HG03139 (cell line): ENCODE results near the gene ALDH7A1.

Experiments used
- ATAC-seq: cut with Tn5 transposase; IDR thresholded peaks from one replicate; pipeline ENCODE4 v1.9.1; 2021; ENCODE audit not compliant: unreplicated experiment

Gene ALDH7A1

DNA sequence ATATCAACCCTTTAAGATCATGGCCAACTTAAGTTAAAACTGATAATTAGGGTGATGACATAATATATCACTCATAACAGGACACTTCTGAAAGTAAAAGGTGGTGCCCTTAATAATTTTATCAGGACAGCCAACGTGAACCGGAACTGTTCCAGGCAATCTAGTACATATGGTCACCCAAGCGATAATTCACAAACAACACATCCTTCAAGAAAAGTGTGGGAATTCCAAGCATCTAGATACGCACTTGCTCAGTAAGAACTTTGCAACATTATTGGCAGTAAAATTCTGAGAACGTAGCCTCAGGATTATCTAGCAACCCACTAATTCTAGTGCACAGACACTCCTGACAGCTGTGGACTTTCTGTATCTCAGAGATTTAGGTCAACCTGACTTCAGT, 85.7 kb downstream of the ALDH7A1 start:
- no peak for ATAC-seq

DNA sequence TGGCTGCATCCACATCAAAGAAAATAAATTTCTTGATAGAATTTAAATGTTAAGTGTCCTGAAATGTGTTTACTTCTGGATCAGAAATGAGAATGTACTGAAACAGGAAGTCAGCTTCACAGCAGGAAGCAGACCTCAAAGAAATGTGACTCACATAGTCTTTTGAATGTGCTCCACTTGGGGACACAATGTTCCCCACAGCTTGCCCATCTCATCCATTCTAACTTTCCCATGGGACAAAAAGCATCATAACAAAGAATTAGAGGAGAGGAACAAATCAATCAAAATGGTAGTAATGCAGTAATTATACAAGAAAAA, 86.1 kb downstream of the ALDH7A1 start:
- ATAC-seq = no peak

DNA sequence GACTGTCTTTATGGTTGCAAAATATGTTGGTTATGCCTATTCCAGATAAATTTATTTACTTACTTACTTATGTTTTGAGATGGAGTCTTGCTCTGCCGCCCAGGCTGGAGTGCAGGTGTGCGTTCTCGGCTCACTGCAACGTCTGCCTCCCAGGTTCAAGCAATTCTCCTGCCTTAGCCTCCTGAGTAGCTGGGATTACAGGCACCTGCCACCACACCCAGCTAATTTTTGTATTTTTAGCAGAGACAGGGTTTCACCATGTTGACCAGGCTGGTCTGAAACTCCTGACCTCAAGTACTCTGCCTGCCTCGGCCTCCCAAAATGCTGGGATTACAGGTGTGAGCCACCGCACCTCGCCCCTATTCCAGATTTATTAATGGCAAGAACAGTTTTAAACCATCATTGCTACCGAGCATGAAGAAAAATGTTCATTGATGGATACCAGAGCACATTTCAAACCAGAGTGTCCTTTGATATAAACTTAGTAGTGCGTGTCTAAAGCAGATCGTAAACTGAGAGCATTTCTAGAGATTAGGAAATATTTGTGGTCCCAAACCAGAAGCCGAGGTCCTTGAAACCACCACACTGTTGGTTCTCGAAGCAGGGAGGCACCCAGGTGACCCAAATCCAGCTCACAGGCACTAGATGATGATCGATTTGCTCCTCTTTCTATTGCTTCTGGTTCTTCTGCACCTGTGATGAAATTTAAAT, 86.6 kb downstream of the ALDH7A1 start:
- no peak for ATAC-seq

DNA sequence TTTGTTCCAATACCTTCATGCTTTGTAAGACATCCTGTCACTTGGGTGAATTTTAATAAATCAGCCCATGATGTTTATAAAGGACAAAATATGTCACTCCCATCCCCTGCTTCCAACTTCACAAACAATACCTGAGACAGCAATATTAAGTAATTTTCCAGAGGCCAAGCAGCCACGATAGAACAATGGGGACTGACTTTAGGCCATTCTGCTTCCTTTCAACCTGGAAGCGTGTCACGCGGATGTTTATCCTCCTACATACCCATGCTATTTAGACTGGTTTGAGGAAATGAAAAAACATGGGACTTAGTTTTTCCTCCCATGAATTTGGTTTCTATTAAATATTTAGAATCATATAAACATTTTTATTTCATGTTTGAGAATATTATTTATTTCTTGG, 88.9 kb downstream of the ALDH7A1 start:
- no peak for ATAC-seq

DNA sequence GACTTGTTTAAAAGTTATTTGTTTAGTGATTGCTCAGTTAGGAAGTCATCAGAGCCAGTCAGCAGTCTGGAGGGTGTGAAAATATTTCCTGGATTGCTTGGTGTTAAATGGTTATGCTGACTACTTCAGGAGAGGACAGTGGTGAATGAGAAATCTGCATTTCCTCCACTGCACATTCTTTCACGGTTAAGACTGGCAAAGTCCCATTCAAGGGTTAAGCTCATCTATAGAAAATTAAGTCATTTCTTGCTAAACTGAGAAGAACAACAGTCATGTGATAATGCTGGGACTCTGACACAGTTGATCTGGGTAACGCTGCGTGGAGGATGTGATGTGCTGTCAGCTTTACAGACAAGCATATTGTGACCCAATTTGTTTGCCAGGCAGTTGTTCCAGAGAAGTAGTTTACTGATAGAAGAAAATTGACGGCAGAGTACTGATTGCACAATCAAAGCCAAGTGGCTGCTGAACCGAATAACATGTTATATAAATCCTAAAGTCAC, 91.4 kb downstream of the ALDH7A1 start:
- no peak for ATAC-seq

DNA sequence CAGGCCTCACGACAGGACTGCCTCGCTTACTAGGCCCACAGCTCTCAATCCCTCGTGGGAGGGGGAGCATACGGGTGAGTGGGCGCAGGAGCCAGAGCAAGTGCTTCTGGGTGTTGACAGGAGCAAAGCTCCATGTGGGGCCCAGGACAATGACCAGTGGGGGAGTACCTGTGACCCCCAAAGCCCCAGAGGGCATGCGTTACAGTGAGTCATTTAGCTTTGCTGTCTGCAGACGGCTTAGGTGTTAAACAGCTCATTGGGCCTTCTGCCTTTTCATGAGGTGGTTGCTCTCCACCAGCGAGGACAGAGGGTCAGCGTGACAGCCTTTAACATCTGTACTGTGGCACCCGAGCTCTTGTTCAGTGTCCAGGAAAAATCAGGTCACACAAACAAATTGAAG, 93.6 kb downstream of the ALDH7A1 start:
- no peak for ATAC-seq

DNA sequence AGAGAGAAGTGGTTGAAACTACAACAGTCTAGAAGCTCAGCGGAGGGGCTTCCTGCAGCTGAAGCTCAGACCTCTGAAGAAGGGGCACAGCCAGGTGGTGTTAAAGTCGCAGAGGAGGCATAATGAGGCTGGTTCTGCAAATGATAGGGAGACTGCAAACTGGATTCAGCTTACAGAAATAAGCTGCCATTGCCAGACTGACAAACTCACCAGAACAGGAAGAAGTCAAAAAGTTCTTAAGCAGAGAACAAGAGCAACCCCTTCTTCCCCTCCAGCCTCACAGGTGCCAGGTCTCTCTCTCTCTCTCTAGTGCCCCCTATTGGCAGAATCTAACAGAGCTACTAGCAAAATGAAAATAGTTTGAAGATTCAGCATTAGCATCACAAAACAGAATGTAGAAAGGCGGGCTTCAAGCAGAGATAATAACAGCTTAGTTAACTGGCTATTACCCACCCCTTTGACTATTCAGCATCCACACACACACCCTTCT, 95.1 kb downstream of the ALDH7A1 start:
- ATAC-seq = no peak

DNA sequence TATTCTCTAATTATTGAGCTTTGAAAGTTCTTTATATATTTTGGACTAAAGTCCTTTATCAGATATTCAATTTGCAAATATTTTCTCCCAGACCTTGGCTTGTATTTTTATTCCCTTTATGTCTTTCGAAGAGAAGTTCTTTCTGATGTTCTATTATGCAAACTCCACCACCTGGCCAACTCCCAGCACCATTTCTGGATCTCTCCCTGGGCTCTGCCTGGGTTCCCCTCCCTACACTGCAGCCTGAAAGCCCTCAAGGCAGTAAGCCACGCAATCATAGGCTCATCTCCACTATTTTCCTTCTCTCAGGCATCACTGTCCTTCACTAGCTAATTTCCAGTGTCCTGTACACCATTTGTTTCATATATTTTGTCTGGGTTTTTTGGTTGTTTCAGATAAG, 95.7 kb downstream of the ALDH7A1 start:
- ATAC-seq = no peak

DNA sequence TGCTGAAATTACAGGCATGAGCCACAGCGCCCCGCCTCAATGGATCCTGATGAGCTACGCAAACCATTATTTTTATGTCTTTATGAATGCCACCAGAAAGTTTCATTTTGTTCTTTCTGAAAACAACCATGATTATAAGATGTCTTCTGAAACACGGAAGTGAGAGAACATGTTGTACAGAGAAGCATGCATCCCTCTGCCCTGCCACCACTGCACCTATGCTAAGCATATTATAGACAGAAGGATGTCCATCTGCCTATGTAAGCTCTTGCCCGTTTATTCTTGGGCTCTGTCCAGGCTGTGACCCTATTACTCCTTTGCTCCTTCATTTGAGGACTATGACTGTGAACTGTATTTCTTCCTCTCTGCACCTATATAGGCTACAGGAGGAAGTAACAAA, 97.5 kb downstream of the ALDH7A1 start:
- ATAC-seq = no peak

DNA sequence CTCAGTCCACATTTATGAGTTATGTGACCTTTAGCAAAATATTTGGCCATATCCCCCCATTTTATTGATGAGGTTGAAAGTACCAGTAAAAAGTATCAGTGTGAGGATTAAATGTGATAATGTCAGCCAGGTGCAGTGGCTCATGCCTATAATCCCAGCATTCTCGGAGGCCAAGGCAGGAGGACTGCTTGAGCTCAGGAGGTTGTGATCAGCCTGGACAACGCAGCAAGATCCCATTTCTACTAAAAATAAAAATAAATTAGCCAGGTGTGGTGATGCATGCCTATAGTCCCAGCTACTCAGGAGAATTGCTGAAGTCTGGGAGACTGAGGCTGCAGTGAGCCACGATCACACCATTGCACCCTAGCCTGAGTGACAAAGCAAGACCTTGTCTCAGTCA, 100.6 kb downstream of the ALDH7A1 start:
- no peak for ATAC-seq

DNA sequence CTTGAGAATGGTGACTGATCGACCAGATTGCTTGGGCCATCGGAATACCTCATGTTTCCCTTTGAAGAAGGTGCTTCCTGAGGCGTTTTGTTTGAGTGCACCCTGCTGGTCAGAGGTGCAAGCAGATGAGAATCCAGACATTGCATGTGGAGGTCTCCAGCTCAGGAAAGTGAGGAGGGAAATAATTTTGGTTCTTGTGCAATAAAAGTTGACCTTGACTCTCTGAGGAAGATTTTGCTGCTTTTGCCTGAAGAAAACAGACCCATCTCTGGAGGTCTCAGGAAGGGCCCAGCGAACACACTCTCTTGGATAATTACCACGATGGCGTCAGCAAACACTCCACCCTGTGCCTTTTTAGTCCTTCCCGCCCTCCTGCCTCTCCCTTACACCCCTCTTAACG, 102.1 kb downstream of the ALDH7A1 start:
- ATAC-seq = no peak

DNA sequence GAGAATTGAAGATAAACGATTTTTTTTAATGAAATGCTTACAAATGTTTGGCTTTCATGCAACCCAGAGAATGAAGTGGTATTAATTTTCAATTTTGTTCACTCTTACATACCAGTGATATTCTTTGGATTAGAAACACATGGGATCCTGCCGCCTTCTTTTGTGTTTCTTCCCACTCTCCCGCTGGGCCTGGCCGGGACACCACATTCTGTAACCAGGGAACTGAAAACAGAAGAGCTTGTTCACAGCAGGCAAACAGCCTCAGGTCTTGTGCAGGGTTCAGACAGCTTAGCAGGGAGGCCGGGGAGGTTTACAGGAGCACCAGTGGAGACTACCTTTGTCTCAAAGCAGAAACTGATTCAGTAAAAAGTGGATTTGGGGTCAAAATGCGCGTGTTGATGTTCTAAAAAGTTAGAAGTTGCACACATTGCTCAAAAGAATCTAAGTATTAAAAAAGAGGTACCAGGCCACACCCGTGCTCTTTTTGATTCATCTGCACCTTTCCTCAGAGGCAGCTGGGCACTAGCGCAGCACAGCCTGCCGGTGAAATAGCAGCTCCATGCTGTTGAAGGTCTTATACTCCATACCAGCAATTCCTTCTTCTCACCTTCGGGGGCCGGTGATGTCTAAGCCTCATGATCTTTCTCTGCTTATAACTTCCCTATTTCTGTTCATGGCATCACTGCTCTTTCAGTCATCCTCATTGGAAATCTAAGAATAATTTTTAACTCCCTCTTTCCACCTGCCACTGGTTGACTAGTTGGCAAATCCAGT, 104.7 kb downstream of the ALDH7A1 start:
- ATAC-seq = no peak

DNA sequence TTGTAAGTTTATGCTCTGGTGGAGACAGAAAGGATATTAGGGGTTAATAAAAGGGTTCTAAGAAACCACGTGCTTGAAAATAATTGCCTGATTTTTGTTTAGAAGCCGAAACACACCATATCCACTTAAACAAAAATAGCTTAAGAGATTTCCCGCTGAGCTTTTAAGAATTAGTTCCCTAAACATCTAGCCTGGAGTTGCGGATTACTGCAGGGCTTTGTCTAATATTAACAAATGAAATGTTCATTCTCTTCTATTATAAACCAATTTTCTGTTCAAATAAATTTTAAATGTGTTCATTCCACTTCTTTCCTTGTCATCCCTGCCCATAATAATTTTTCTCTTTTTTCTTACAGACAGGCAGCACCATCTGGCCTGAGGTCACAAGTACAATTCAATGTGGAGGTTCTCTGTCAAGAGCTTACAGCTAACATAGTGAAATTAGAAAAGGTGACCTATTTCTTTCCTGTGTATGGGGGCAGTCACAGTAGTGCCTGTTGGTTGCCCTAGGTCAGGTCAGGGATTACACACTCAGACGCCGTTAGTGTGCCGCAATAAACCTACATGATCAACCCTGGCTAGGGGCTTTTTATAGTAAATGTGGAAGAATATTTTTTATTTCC, 106.5 kb downstream of the ALDH7A1 start:
- no peak for ATAC-seq

DNA sequence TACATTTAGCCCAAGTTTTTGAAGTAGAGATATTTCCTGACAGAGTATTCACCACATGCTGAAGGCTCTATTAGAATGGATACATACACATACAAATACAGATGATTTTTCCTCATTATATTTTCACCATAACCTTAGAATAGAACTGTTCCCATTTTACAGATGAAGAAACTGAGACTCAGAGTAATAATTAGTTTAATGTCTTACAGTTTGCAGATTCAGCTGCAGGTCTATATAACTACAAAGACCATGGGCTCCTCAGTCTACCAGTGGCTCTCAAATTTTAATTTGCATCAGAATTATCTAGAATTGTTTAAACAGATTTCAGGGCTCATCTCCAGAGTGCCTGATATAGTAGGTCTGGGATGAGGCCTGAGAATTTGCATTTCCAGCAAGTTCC, 107.4 kb downstream of the ALDH7A1 start:
- no peak for ATAC-seq

DNA sequence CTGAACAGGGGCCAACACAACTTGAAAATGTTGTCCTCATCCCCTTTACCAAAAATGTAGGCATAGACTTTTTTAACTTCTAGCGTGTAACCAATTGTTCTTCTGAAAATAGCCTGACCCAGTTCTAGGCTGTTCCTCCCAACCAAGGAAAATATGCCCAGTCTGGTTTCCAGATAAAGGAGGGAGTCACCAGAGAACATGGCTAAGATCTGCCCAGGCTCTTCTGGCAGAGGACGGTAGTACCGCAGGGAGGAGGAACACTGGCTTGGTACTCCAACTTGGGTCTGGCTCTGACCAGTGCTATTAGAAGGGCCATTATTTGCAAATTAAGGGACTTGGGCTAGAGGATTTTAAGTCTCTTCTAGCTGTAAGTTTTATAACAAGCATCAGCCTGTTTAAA, 108.7 kb downstream of the ALDH7A1 start:
- ATAC-seq = no peak

DNA sequence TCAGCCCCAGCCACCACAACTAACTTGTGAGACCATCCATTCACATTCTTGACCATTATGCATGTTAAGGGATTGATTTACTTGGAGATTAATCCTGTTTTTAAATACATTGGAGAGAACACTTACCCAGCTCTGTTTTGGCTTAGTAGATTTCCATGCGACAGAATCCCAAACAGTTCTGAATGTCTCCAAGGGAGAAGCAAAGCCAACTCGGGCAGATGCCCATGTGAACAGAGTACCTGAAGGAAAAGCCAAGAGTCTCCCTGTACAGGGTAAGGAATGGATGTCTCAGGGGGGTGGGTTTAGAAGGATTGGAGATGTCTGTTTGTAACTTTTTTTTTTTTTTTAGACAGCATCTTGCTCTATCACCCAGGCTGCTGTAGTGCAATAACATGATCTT, 110.8 kb downstream of the ALDH7A1 start:
- no peak for ATAC-seq

DNA sequence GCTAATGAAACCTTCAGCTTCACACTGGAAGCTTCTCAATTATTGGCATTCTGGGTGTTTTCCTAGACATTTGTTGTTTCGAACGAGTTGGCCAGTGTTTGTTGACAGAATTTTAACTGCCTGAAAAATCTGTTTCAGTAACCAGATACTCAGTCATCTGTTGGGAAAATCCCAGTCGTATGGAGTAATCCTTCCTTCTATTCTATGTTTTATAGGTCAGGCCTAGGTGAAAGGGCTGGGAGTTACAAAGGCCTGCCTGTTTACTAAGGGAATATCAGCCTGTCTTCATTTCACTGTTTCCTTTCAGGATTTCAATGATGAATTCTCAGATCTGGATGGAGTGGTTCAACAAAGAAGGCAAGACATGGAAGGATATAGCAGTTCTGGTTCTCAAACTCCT, 111.9 kb downstream of the ALDH7A1 start:
- ATAC-seq = no peak

DNA sequence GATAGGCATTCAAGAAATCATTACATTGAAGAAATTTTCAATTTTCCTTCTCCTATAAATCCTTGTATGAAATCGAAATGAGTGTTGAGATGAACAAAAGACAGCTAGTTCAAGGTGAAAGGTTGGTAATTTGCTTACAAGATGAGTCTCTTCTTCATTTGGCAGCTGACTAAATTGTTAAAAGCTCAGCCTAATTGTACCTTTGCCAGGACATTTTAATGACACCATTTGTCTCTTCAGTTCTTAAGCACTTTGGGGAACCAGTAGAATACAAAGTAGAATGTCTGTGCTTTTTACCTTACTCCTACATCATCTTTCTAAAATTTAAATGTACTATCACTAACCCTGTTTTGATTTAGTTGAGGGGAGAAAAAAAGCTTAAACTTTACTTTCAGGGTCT, 112.4 kb downstream of the ALDH7A1 start:
- ATAC-seq = no peak

DNA sequence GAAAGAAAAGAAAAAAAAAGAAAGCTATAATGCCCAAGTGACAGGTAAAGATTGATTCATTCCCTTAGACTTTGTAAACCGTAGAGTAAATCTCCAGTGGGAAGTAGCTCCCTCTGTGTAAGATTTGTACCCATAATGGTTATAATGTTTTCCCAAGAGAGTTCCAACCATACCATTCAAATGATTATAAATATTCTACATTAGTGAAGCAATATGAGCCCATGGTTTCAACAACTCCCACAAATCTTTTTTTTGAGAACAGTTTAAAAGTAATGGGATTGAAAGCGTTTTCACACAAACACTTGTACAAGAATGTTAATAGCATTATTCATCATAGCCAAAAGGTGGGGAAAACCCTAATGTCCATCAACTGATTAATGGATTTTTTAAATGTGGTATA, 113.8 kb downstream of the ALDH7A1 start:
- no peak for ATAC-seq
